ENCODE data around the gene DHX35.

Gene DHX35

DNA sequence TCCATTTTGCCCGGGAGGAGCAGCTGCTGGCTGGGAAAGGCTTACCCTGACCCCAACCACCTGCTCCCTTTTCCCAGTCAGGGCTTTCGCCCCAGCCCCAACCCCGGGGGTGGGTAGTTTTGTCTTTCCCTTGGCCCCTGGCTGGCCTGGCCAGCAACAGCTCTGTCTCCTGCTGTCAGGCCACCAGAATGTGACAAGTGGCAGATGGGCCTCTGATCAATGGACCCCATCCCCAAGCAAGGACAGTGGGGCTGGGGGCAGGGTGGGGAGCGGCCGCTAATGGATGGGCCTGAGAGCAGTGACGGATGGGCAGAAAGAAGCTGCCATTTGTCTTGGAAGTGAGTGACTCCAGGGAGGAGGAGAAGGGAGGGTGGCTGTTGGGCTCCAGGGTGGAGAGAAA is 121.6 kb downstream of the DHX35 start:
- no peak for TF ChIP-seq MEIS1 (CRISPR knock-in tag; IDR thresholded peaks at IDR 0.05; ENCODE audit: borderline replicate concordance)
- no peak for TF ChIP-seq KLF1 (tag by site-specific recombination; IDR thresholded peaks at IDR 0.05)
- TF ChIP-seq SP7 (tag by site-specific recombination; IDR thresholded peaks at IDR 0.05): no peak
- TF ChIP-seq ZNF521 (tag by site-specific recombination; IDR thresholded peaks at IDR 0.05): no peak
- TF ChIP-seq PRDM1 (tag by site-specific recombination; IDR thresholded peaks at IDR 0.05): no peak
- no peak for TF ChIP-seq ZNF514 (tag by site-specific recombination; IDR thresholded peaks at IDR 0.05)
- no peak for TF ChIP-seq ZNF169 (tag by site-specific recombination; IDR thresholded peaks at IDR 0.05)
- no peak for TF ChIP-seq HOXD13 (CRISPR knock-in tag; IDR thresholded peaks at IDR 0.05; ENCODE audit: borderline replicate concordance)
- TF ChIP-seq ZNF501 (tag by site-specific recombination; IDR thresholded peaks at IDR 0.05): no peak
- TF ChIP-seq ZNF335 (tag by site-specific recombination; conservative IDR thresholded peaks at IDR 0.05): no peak
- TF ChIP-seq, protein P1, sequence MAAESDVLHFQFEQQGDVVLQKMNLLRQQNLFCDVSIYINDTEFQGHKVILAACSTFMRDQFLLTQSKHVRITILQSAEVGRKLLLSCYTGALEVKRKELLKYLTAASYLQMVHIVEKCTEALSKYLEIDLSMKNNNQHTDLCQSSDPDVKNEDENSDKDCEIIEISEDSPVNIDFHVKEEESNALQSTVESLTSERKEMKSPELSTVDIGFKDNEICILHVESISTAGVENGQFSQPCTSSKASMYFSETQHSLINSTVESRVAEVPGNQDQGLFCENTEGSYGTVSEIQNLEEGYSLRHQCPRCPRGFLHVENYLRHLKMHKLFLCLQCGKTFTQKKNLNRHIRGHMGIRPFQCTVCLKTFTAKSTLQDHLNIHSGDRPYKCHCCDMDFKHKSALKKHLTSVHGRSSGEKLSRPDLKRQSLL (tag by site-specific recombination; IDR thresholded peaks at IDR 0.05): no peak
- TF ChIP-seq IKZF3 (tag by site-specific recombination; IDR thresholded peaks at IDR 0.05): no peak
- TF ChIP-seq ZNF555 (tag by site-specific recombination; conservative IDR thresholded peaks at IDR 0.05): no peak
- TF ChIP-seq ZNF624 (tag by site-specific recombination; IDR thresholded peaks at IDR 0.05): no peak
- TF ChIP-seq, protein P2, sequence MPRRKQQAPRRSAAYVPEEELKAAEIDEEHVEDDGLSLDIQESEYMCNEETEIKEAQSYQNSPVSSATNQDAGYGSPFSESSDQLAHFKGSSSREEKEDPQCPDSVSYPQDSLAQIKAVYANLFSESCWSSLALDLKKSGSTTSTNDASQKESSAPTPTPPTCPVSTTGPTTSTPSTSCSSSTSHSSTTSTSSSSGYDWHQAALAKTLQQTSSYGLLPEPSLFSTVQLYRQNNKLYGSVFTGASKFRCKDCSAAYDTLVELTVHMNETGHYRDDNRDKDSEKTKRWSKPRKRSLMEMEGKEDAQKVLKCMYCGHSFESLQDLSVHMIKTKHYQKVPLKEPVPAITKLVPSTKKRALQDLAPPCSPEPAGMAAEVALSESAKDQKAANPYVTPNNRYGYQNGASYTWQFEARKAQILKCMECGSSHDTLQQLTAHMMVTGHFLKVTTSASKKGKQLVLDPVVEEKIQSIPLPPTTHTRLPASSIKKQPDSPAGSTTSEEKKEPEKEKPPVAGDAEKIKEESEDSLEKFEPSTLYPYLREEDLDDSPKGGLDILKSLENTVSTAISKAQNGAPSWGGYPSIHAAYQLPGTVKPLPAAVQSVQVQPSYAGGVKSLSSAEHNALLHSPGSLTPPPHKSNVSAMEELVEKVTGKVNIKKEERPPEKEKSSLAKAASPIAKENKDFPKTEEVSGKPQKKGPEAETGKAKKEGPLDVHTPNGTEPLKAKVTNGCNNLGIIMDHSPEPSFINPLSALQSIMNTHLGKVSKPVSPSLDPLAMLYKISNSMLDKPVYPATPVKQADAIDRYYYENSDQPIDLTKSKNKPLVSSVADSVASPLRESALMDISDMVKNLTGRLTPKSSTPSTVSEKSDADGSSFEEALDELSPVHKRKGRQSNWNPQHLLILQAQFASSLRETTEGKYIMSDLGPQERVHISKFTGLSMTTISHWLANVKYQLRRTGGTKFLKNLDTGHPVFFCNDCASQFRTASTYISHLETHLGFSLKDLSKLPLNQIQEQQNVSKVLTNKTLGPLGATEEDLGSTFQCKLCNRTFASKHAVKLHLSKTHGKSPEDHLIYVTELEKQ (tag by site-specific recombination; IDR thresholded peaks at IDR 0.05; ENCODE audit: borderline replicate concordance): no peak
- no peak for TF ChIP-seq OSR2 (tag by site-specific recombination; IDR thresholded peaks at IDR 0.05)
- TF ChIP-seq ZNF423 (tag by site-specific recombination; IDR thresholded peaks at IDR 0.05): no peak
- Histone ChIP-seq H3K4me3 (ENCODE audit: low read depth, low read length) (no peak overlapping the region), H3K27ac (ENCODE audit: extremely low read depth, low read depth, low read length) (no peak overlapping the region), H3K9me3 (ENCODE audit: control insufficient read depth, insufficient read depth, low read depth, low read length) (no peaks in the 10 kb centered on the region), H3K4me1 (ENCODE audit: control insufficient read depth, insufficient read depth, low read length) (no peaks in the 10 kb centered on the region), H3K36me3 (ENCODE audit: control insufficient read depth in 2 of 2, insufficient read depth in 1 of 2, low read length in 2 of 2) (no peaks in the 10 kb centered on the region)
- ChIA-PET POLR2A (no interaction called here), CTCF (interaction anchor here (2.3 kb wide), 1 partner anchor 34 kb away, joined by 13 read pairs; no protein-coding TSS in a partner anchor)

DNA sequence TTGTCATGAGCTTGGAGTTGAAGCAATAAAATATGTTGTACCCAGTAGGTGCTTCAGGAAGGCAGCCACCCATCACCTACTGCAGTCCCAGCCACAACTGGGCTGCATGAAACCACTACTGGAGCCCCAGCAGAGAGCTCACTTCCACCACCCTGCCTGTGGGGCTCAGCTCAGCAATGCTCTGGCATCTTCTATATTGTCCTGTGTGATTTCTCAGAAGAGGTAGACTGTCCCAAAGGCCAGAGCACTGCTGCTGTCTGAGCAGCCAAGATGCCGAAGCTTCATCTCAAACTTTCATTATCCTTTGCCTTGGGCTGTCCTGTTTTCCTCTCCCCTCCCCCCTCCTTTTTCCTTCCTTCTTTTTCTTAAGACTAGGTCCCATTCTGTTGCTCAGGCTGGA is 126.9 kb downstream of the DHX35 start:
- Histone ChIP-seq H3K9me3 (ENCODE audit: control insufficient read depth, insufficient read depth, low read depth, low read length) (no peaks in the 10 kb centered on the region), H3K4me3 (ENCODE audit: low read depth, low read length) (no peak overlapping the region), H3K36me3 (ENCODE audit: control insufficient read depth in 2 of 2, insufficient read depth in 1 of 2, low read length in 2 of 2) (no peaks in the 10 kb centered on the region), H3K27ac (ENCODE audit: extremely low read depth, low read depth, low read length) (no peak overlapping the region), H3K4me1 (ENCODE audit: control insufficient read depth, insufficient read depth, low read length) (no peaks in the 10 kb centered on the region)
- TF ChIP-seq ZBTB17 (tag by site-specific recombination; IDR thresholded peaks at IDR 0.05): 0 out of 2 replicates have a peak, but pooled peaks have one; percentile 17
- TF ChIP-seq ZNF585B (tag by site-specific recombination; IDR thresholded peaks at IDR 0.05): no peak
- CTCF ChIA-PET: interaction anchor here (0.6 to 0.8 kb wide), 2 partner anchors 13 to 39 kb away, joined by 3 to 4 read pairs; no protein-coding TSS in a partner anchor
- POLR2A ChIA-PET: no interaction called here

Measured in HEK293 (cell line).